HL-60/S4 (cell line): ENCODE measurements around the gene HDAC11.

Experiments
- in situ Hi-C: fragments of 300-500 bp; cut with MboI; formaldehyde crosslinking; loops from 2 replicates; pipeline ENCODE4 v1.14.3; 2022; ENCODE audit warnings: low sequenced_read_pairs

HDAC11 gene

DNA sequence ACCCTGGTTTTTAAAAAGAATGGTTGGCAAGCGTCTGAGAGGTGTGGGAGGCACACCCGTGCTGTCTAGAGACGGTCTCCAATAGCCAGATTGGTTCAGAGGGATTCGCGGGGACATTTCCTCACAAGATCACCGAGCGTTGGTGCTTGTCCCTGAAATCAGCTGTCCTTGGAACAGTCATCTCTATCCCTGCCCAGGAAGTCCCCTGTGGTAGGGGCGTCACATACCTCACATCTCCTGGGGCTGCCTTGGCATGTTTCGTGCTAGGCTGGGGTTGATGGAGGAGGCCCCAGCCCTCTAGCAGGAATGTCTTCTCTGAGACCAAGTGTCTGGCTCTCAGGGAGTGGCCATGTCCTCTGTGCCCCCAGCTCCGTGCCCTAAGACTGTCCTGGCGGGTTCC is 75.6 kb downstream of the HDAC11 start:
- in situ Hi-C loops = no loop called here
